ENCODE data around the gene TMEM40. TPM values are rescaled to one million over a fixed set of nuclear protein-coding genes. Genes with fewer than 3 reads are reported as not detected.
A peak's percentile ranks its signal among the peaks of the same experiment; 100 is the strongest.

TMEM40 gene
- total RNA-seq, 2 experiments from 2014 or later: not detected

DNA sequence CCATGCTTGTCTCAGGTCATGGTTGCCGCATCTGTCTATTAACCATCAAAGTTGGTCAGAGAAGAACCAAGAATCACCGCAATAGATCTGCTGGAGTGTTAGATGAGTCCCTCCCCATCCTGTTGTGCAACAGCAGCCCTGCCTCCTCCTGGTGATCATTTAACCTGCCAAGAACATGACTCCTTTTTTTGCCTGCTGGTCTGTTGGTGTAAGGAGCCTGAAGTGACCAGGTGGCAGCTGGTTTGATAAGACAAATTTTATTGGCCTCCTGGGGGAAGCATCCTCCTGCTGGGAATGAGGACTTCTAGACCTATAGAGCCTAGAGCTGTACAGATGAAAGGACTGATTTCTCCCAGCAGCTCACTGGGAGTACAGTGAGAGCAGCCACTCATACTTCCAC is 51.6 kb downstream of the TMEM40 start:
- Histone ChIP-seq H3K36me3 (ENCODE audit: insufficient read depth, low read length) (no peaks in the 10 kb centered on the region), H3K79me2 (ENCODE audit: insufficient read depth, low read depth, low read length) (no peaks in the 10 kb centered on the region), H3K27ac (ENCODE audit: low read depth, low read length, poor library complexity, severe bottlenecking) (no peak overlapping the region), H2AFZ (ENCODE audit: low read length) (no peak overlapping the region), H3K9me3 (ENCODE audit: low read length) (no peaks in the 10 kb centered on the region), H3K9me2 (ENCODE audit: insufficient read depth, low read length) (no peaks in the 10 kb centered on the region), H3K4me1 (ENCODE audit: insufficient read depth, low read length, poor library complexity, severe bottlenecking) (peaks cover 21% of the 10 kb centered on the region), H3K4me2 (ENCODE audit: low read length) (no peak overlapping the region), H3K4me3 (ENCODE audit: low read depth, low read length, poor library complexity, severe bottlenecking) (no peak overlapping the region), H4K20me1 (ENCODE audit: insufficient read depth, low read length) (no peaks in the 10 kb centered on the region)
- intact Hi-C loops (cut with micrococcal nuclease; ENCODE audit: unreplicated experiment): loop anchor here (5.0 to 10.0 kb wide), 3 partner anchors 77 to 185 kb away; partner anchors contain the start of gene RPL32
- no peak for DNase-seq (ENCODE audit: low spot score)
- ChIA-PET CTCF (ENCODE audit: unreplicated experiment) (interaction anchor here (0.6 kb wide), 1 partner anchor 74 kb away, joined by 3 read pairs; no protein-coding TSS in a partner anchor), POLR2A (interaction anchor here (1.0 kb wide), 1 partner anchor 9 kb away, joined by 6 read pairs; no protein-coding TSS in a partner anchor)
- no TSS peak for BruUV-seq (replicated peaks)
- TF ChIP-seq CTCF (conservative IDR thresholded peaks at IDR 0.05; ENCODE audit: low read length): no peak
- no peak for TF ChIP-seq EZH2phosphoT487 (IDR thresholded peaks at IDR 0.05; ENCODE audit: borderline replicate concordance, low read depth, low read length)

DNA sequence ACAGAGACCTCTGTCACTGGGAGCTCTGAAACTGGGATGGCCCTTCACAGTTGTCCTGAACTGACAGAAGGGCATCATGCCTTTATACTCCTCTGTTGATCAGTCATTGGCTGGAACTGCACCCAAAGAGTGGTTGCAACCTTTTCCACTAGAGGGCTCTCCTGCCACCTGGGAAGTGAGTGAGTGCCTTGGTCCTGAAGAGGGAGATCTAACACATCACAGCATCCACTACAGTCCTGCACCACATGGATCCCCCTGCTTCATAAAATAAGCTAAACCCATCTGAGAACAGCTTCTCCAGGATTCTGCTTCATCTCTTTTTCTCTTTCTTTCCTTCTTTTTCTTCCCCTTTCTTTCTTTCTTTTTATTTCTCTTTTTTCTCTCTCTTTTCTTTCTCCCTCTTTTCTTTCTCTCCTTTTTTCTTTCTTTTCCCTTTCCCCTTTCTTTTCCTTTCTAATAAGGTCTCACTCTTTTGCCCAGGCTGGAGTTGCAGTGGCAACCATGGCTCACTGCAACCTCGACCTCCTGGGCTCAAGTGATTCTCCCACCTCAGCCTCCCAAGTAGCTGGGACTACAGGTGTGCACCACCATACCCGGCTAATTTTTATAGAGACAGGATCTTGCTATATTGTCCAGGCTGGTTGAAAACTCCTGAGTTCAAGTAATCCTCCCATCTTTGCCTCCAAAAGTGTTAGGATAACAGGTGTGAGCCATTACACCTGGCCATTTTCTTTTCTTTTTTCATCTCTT is 52.4 kb downstream of the TMEM40 start:
- H3K9me2 ChIP-seq (ENCODE audit: insufficient read depth, low read length): no peaks in the 10 kb centered on the region
- DNase-seq (ENCODE audit: low spot score): peak; percentile 88
- BruUV-seq (replicated peaks): no TSS peak

More for the DNA sequence above, 52.4 kb downstream of the TMEM40 start:
- H2AFZ ChIP-seq (ENCODE audit: low read length): no peak overlapping the region
- no peaks in the 10 kb centered on the region for H3K79me2 ChIP-seq (ENCODE audit: insufficient read depth, low read depth, low read length)
- ChIA-PET POLR2A (interaction anchor here (0.5 to 1.3 kb wide), 4 partner anchors 10 to 270 kb away, joined by 3 to 5 read pairs (median 4); partner anchors contain the start of gene RPL32), CTCF (ENCODE audit: unreplicated experiment) (interaction anchor here (0.6 to 1.0 kb wide), 3 partner anchors 11 to 135 kb away, joined by 3 to 4 read pairs (median 3); partner anchors contain the start of gene RPL32)
- H3K4me1 ChIP-seq (ENCODE audit: insufficient read depth, low read length, poor library complexity, severe bottlenecking): peaks cover 21% of the 10 kb centered on the region
- no peak overlapping the region for H3K4me3 ChIP-seq (ENCODE audit: low read depth, low read length, poor library complexity, severe bottlenecking)
- no peak overlapping the region for H3K4me2 ChIP-seq (ENCODE audit: low read length)
- H3K27ac ChIP-seq (ENCODE audit: low read depth, low read length, poor library complexity, severe bottlenecking): no peak overlapping the region
- TF ChIP-seq CTCF (conservative IDR thresholded peaks at IDR 0.05; ENCODE audit: low read length): peak; percentile 97
- no peak for TF ChIP-seq EZH2phosphoT487 (IDR thresholded peaks at IDR 0.05; ENCODE audit: borderline replicate concordance, low read depth, low read length)
- intact Hi-C loops (cut with micrococcal nuclease; ENCODE audit: unreplicated experiment): loop anchor here (5.0 to 10.0 kb wide), 3 partner anchors 78 to 186 kb away; partner anchors contain the start of gene RPL32
- H4K20me1 ChIP-seq (ENCODE audit: insufficient read depth, low read length): no peaks in the 10 kb centered on the region
- H3K9me3 ChIP-seq (ENCODE audit: low read length): no peaks in the 10 kb centered on the region
- no peaks in the 10 kb centered on the region for H3K36me3 ChIP-seq (ENCODE audit: insufficient read depth, low read length)

Data from OCI-LY7 (cell line).